ENCODE data around the gene CPEB3.
"Not testable (repeated sequence)": the region's sequence is repeated elsewhere in the genome, so short reads cannot be mapped to it uniquely, and the experiment has no call there.

Gene CPEB3

DNA sequence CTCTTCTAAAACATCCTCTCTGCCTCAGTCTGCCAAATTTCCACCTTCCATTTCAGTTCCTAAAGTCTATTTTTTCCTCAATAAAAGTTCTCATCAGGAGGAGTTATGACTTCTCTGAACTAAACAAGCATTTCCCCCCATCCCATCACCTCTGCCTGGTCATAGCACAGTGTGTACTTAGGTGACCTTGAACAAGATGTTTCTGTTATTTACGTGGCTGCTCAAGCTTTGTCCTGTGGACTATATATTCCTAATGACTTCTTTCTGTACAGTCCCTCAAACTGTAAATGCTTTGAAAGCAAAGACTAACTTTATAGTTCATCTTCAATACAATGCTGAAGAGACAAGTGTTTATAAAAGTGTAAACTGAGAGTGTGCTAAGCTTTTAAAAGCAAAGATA is 166.9 kb downstream of the CPEB3 start:
- H3K27ac Mint-ChIP-seq = no peak overlapping the region
- H3K4me1 Mint-ChIP-seq (ENCODE audit: low read depth) = no peaks in the 10 kb centered on the region
- H3K27me3 Mint-ChIP-seq = no peaks in the 10 kb centered on the region
- no peaks in the 10 kb centered on the region for H3K36me3 Mint-ChIP-seq (ENCODE audit: low read depth)
- H3K9me3 Mint-ChIP-seq = peaks cover 2% of the 10 kb centered on the region
- H3K4me3 Mint-ChIP-seq = no peak overlapping the region
- DNase-seq = no peak

DNA sequence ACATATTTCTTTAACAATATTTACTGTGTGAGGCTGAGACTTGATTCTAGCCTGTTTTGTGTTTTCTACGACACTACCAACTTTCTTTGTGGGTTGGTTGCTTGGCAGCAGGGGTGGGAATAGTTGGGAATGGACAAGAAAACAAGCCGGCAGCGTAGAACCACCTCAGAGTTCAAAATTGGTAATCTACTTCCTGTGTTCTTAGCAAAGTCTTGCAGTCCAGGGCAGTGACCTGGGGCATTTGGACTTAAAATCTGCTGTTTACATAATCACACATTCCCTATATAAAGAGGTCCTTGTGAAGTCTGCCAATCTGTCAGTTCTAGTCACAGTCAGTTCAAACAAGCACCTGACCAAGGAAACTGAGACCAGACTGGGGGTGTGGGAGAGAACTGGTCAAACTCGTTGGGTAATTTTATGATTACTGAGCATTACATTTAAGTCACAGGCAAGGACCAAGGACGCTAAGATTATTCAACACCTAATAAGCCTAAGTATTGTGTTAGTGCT is 167.9 kb downstream of the CPEB3 start:
- no peak for DNase-seq
- H3K27ac Mint-ChIP-seq = no peak overlapping the region
- H3K27me3 Mint-ChIP-seq = no peaks in the 10 kb centered on the region
- H3K4me3 Mint-ChIP-seq = no peak overlapping the region
- H3K4me1 Mint-ChIP-seq (ENCODE audit: low read depth) = no peaks in the 10 kb centered on the region
- H3K36me3 Mint-ChIP-seq (ENCODE audit: low read depth) = no peaks in the 10 kb centered on the region
- no peaks in the 10 kb centered on the region for H3K9me3 Mint-ChIP-seq

DNA sequence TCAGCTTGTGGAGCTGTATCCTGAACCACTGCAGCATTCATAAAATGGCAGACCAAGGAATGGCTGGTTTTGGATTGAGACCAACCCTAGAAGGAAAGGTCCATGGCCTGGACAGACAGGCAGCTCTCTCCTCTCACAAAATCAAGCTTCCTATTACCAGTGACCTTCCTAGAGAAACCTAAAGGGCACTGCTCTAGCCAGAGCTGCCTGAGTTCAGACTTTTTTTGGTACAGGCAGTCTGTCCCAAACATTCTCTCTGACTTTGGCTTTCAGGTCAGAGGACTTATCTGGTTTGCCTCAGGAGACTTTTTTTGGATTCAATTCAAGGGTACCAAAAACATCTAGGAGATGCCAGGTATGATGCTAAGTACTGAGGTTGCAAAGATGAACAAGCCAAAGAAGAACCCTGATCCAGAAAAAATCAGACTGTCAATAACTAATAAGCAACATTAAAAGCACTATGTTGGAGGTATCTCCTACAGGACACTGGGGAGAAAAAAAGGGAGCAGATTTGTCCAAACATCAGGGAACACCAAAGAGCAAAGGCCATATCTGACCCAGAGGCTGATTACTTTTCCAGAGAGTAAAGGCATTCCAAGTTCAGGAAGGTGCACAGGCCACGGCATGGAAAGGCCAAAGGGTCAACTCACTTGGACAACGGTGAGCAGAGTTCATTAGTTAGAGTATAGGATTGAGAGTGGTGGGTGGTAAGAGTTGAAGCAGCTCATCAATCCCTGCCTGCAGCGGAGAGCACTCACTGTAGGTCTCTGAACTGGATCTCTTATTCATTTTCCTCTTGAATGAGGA is 169.0 kb downstream of the CPEB3 start:
- Mint-ChIP-seq H3K27ac (no peak overlapping the region), H3K36me3 (ENCODE audit: low read depth) (no peaks in the 10 kb centered on the region)

DNA sequence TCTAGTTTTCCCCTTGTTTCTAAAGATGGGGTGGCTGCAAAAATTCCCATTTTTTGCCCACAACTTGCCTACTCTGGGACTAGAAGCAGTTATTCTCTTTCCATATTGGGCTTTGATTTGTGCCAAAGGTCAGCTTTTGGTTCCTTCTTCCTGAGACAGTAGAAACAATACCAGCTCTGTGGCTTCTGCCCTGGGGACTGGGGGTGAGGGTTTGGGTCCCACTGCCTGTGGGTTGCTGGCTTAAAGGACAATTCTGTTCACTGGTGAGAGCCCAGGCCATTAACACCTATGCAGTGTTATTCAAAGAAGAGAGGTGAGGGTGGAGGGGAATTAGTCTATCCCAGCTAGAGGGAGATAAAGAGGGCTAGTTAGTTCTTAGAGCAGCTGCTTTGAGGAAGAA is 171.5 kb downstream of the CPEB3 start:
- H3K27ac Mint-ChIP-seq = no peak overlapping the region
- no peaks in the 10 kb centered on the region for H3K36me3 Mint-ChIP-seq (ENCODE audit: low read depth)
- no peak for DNase-seq
- H3K27me3 Mint-ChIP-seq = no peaks in the 10 kb centered on the region
- no peaks in the 10 kb centered on the region for H3K9me3 Mint-ChIP-seq
- no peak overlapping the region for H3K4me3 Mint-ChIP-seq
- no peaks in the 10 kb centered on the region for H3K4me1 Mint-ChIP-seq (ENCODE audit: low read depth)

More for the DNA sequence above, 169.0 kb downstream of the CPEB3 start:
- no peak overlapping the region for H3K4me3 Mint-ChIP-seq
- DNase-seq = no peak
- H3K4me1 Mint-ChIP-seq (ENCODE audit: low read depth) = no peaks in the 10 kb centered on the region
- no peaks in the 10 kb centered on the region for H3K9me3 Mint-ChIP-seq
- no peaks in the 10 kb centered on the region for H3K27me3 Mint-ChIP-seq

DNA sequence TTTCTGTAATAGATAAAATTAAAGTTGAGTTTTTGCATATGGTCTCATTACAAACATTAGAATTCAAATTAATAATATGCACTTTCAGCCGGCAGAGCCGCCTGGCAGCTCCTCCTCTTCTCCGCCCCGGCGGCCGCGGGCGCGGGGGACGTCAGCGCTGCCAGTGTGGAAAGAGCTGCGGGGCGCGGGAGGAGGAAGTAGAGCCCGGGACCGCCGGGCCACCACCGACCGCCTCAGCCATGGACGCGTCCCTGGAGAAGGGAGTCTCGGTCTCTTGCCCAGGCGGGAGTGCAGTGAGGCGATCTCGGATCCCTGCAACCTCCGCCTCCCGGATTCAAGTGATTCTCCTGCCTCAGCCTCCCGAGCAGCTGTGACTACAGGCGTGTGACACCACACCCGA is 176.0 kb downstream of the CPEB3 start:
- not testable (repeated sequence) for H3K9me3 Mint-ChIP-seq; H3K4me1 Mint-ChIP-seq (ENCODE audit: low read depth); H3K27ac Mint-ChIP-seq; H3K27me3 Mint-ChIP-seq; H3K4me3 Mint-ChIP-seq; H3K36me3 Mint-ChIP-seq (ENCODE audit: low read depth); DNase-seq

DNA sequence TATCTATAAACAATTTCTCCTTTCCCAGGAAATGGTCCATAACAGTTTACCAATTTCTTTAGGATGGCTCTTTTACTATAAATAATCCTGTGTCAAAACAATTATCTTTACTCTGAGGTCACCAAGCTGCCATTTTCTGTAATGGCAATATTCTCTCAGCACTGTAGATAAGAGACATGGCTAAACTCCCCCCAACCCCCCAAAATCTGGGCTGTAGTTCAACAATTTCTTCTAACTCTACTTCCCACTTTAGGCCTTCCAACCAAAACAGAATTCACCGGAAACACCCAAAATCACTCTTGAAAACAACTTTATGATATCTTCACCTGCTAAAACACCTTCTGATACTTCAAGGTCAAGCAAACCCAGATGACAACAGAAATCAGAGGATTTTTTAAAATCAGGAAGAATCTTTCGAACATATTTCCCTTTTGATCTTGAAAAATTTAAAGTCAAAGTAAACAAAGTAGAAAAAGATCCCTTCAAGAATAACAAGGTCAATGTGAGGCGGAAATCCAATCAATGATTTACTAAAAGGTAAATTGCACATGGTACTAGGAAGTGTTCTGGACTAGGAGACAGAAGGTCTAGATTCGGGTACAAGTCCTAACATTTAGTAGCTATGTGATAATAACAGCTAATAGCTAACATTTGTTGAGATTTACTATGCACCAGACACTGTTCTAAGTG is 176.8 kb downstream of the CPEB3 start:
- no peak for DNase-seq
- no peaks in the 10 kb centered on the region for H3K9me3 Mint-ChIP-seq
- no peak overlapping the region for H3K4me3 Mint-ChIP-seq
- no peaks in the 10 kb centered on the region for H3K4me1 Mint-ChIP-seq (ENCODE audit: low read depth)
- no peaks in the 10 kb centered on the region for H3K36me3 Mint-ChIP-seq (ENCODE audit: low read depth)
- H3K27ac Mint-ChIP-seq = no peak overlapping the region
- no peaks in the 10 kb centered on the region for H3K27me3 Mint-ChIP-seq

DNA sequence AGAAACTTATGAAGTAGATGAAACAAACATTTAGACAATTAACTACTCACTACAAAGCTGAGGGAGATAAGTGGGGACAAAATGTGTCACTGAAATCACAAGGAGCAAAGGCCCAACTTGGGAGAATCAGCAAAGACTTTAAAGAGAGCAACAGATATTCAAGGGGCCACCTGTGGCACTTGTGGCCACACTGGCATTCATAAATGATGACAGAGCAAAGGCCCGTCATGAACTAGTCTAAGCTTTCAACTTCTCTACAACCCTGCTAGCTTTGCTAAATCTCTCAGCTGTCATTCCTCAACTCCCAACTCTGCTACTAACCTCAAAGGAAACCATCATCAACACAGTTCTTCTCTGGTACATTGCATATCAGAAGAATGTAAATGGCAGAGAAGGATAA is 178.4 kb downstream of the CPEB3 start:
- Mint-ChIP-seq H3K27me3 (no peaks in the 10 kb centered on the region), H3K9me3 (no peaks in the 10 kb centered on the region), H3K4me1 (ENCODE audit: low read depth) (no peaks in the 10 kb centered on the region), H3K36me3 (ENCODE audit: low read depth) (no peaks in the 10 kb centered on the region), H3K4me3 (no peak overlapping the region), H3K27ac (no peak overlapping the region)
- no peak for DNase-seq

DNA sequence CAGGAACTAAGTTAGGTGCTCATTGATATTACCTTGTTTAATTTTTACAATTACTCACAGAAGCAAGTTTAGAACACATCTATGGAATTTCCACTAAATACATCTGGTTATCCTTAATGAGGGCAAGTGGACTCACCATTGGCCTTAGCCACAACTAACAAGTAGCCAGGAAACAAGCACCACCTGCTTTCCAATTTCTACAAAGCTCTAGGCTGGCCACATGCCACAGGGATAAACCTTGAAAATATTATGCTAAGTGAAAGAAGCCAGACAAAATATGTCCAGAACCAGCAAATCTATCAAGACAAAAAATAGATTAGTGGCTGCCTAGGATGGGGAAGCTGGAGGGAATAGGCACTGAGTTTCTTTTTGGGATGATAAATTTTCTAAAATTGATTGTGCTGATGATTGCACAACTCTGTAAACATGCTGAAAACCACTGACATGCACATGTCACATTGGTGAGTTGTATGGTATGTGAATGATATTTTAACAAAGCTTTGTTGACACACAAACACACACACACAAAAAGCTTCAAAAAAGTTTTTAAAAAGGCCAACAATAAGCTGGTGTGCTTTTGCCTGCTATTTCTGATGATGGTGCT is 179.4 kb downstream of the CPEB3 start:
- Mint-ChIP-seq H3K4me3 (no peak overlapping the region), H3K36me3 (ENCODE audit: low read depth) (no peaks in the 10 kb centered on the region), H3K9me3 (no peaks in the 10 kb centered on the region), H3K27me3 (no peaks in the 10 kb centered on the region), H3K27ac (no peak overlapping the region), H3K4me1 (ENCODE audit: low read depth) (no peaks in the 10 kb centered on the region)
- DNase-seq = no peak

DNA sequence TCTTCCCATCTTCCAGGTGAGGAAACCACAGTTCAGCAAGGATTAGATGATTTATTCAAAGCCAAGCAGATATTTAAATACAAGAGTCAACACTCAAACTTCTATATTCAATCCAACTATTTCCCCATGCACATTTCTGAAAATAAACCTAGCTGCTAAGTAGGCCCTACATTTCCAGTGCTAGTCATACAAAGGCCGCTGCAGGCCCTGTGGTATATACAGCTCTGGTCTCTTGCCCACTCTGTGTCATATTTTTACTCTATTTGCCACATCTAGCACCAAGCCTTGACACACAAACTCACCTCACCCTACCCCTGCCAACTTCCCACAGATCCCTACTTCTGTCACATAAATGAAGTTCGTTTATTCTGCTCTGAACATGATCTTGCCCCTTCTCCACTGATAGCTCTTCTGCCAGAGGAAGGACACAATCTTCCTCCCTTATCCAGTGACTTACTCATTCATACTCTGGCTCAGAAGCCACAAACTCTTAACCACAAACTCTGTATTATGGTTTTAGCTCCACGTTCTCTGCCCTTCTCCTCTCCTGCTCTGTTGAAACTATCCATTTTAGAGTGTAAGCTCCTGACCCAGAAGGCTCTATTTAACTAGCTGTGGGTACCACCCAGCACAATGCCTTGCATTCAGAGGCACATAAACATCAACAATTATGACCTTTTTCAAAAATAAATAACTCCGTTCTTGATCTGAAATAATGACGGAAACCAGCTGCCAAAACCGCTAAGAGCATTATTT is 180.7 kb downstream of the CPEB3 start:
- no peaks in the 10 kb centered on the region for H3K36me3 Mint-ChIP-seq (ENCODE audit: low read depth)
- no peaks in the 10 kb centered on the region for H3K9me3 Mint-ChIP-seq
- DNase-seq = no peak
- no peak overlapping the region for H3K4me3 Mint-ChIP-seq
- no peaks in the 10 kb centered on the region for H3K27me3 Mint-ChIP-seq
- no peak overlapping the region for H3K27ac Mint-ChIP-seq
- no peaks in the 10 kb centered on the region for H3K4me1 Mint-ChIP-seq (ENCODE audit: low read depth)

DNA sequence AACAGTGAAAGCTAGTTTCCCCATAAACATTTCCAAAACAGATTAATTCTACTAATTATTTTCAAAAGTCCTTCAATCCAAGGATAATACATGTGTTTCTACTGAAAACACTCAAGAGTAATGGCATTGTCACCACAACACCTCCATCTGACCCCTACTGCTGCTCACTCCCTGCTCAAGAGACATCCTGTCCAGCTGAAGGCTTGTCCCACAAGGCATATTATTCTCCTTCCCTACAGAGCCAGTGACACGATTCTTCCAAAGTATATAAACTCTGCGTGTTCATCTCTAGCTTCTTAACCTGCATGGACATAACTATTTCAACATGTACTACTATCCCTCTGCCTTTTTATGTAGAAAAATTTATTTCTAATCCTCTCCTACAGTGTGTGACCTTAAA is 182.1 kb downstream of the CPEB3 start:
- DNase-seq = no peak
- Mint-ChIP-seq H3K4me1 (ENCODE audit: low read depth) (no peaks in the 10 kb centered on the region), H3K27ac (no peak overlapping the region), H3K9me3 (no peaks in the 10 kb centered on the region), H3K27me3 (no peaks in the 10 kb centered on the region), H3K4me3 (no peak overlapping the region), H3K36me3 (ENCODE audit: low read depth) (no peaks in the 10 kb centered on the region)

DNA sequence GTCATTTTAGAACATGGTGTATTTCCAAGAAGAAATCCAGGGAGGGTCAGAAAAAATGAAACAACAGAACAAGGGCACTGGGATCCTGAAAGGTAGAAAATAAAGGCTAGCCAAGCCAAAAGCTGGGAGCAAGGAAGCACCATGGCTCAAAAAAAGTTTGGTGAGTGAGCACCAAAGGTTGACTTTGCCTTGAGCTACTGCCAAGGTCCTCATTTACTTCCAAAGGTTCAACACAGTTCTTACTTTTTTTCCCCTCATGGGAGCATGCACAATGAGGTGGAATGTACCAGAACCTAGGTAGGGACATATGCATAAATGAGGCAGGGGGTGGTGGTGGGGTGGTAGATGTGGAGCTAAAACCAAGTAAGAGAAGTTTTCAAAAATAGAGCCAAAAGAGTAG is 182.8 kb downstream of the CPEB3 start:
- Mint-ChIP-seq H3K4me1 (ENCODE audit: low read depth) (no peaks in the 10 kb centered on the region), H3K4me3 (no peak overlapping the region), H3K27ac (no peak overlapping the region), H3K36me3 (ENCODE audit: low read depth) (no peaks in the 10 kb centered on the region), H3K9me3 (no peaks in the 10 kb centered on the region), H3K27me3 (no peaks in the 10 kb centered on the region)
- no peak for DNase-seq

DNA sequence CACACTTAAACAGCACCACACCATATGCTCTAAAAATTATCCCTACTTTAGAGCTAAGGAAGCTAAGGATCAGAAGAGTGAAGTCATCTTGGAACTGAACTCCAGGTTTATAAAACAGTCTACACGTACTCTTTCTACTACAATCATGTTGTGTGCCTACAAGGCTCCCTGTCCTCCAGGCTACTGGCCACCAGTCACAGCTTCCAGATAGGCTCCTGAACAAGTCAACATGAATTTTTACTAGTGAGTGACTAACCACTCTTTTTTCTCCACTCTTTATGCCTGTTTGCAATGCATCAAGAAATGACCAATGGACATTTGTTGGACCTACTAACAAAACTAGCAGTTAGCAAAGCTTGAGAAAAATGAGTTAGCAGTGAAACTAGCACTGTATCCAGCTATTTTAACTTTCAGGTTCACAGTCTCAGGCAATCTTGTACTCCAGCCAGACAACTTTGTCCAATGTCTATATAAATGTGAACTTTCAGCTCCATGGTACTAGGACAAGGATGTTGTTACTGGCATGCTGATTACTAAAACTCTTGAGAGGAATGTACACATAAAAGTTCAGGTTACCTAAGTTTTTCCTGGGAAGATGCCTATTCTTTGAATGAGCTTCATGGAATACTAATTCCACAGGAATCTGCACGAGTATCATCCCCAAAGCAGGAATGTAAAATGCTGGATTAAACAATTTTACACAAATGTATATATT is 187.3 kb downstream of the CPEB3 start:
- Mint-ChIP-seq H3K27me3 (no peaks in the 10 kb centered on the region), H3K36me3 (ENCODE audit: low read depth) (no peaks in the 10 kb centered on the region), H3K4me3 (no peak overlapping the region)

DNA sequence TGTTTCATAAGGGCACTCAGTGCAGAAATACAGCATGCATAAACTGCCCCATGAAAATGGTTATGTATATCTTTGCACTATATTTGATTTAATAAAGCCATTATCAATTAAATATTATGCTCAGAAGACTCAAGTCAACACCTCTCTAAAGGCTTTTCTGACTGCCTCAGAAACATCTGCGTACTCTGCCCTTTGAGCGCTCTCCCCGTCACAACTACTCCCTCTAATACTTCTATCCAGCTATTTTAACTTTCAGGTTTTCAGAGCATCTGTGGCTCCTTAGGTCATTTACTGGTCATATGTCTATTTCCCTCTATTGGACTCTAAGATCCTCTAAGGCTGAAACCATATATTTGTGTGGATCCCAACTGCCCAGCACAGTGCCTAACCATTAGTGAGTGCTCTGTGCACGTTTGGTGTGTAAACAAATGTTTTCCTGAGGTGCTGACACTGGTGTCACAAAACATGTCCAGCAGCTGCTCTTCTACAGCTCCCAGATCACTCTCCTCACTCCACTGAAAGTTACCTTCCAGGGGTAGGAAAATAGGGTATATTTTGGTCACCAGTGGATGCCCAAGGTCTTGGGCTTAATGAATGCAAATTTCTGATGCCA is 188.2 kb downstream of the CPEB3 start:
- H3K9me3 Mint-ChIP-seq = no peaks in the 10 kb centered on the region
- no peak for DNase-seq
- peaks cover 15% of the 10 kb centered on the region for H3K4me1 Mint-ChIP-seq (ENCODE audit: low read depth)
- H3K27me3 Mint-ChIP-seq = no peaks in the 10 kb centered on the region
- H3K4me3 Mint-ChIP-seq = no peak overlapping the region
- H3K27ac Mint-ChIP-seq = no peak overlapping the region
- no peaks in the 10 kb centered on the region for H3K36me3 Mint-ChIP-seq (ENCODE audit: low read depth)

More for the DNA sequence above, 187.3 kb downstream of the CPEB3 start:
- no peak for DNase-seq
- no peaks in the 10 kb centered on the region for H3K9me3 Mint-ChIP-seq
- peaks cover 15% of the 10 kb centered on the region for H3K4me1 Mint-ChIP-seq (ENCODE audit: low read depth)
- H3K27ac Mint-ChIP-seq = no peak overlapping the region

DNA sequence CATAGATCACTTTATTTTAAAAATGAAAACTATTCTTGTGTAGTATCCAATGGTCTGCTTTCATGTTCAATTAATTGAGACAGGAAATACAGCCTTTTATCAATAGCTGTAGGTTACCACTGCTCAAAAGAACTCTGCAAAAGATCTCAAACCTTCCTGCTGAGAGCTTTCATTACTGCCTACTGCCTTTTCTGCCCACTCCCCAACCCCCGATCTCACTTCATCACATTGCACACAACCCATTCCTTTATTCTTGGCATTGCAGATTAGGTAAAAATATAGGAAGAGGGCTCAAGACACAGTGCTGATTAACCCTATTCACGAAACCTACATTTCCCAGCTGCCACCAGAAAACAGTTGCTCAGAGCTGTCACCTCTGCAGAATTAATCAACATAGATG is 195.9 kb downstream of the CPEB3 start:
- no peak for DNase-seq
- H3K27me3 Mint-ChIP-seq = no peaks in the 10 kb centered on the region
- no peak overlapping the region for H3K4me3 Mint-ChIP-seq
- no peak overlapping the region for H3K27ac Mint-ChIP-seq
- no peaks in the 10 kb centered on the region for H3K36me3 Mint-ChIP-seq (ENCODE audit: low read depth)
- H3K9me3 Mint-ChIP-seq = no peaks in the 10 kb centered on the region
- peaks cover 2% of the 10 kb centered on the region for H3K4me1 Mint-ChIP-seq (ENCODE audit: low read depth)
